DMS114 treated with DMSO at 0.1 percent for 48 hours (cell line): ENCODE measurements around the gene ENKD1.

ENCODE experiments used
- DNase-seq: peaks from one replicate; lab custom pipeline; 2025; ENCODE audit not compliant: unreplicated experiment; lab: John Stamatoyannopoulos, UW

The ENKD1 gene

DNA sequence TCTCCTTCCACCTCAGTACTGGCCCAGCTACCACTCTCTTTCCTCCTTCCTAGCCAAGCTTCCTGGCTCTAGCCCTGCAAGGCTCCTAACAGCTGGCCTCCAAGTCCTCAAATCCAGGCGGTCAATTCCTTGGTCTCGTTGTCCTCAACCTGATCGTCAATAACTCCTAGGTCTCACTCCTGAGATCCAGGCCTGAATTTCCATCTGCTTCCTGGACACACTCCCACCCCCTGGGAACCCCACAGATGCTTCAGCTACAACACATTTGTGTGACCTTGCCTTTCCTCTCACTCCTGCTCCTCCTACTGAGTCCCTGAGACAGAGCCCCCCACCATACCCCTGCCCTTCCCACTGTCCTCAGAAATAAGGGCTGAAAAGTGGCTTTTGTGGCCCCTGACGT is 2.3 kb downstream of the ENKD1 start:
- no peak for DNase-seq

DNA sequence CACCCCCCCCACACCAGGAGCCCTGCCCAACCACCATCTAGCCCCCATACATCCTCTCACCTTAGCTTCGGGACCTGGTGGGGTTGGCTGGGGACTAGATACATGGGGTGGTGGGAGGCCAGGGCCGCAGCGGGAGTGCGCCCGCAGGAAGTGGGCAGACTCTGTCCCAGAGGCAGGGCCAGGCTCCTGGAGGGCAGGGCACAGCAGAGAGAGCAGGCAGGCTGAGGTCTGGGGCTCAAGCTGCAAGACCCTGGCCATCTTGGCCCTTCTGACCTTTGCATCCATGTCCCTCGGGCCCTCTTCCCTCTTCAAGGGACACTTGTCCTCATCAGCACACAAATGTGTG is 2.7 kb downstream of the ENKD1 start:
- no peak for DNase-seq

DNA sequence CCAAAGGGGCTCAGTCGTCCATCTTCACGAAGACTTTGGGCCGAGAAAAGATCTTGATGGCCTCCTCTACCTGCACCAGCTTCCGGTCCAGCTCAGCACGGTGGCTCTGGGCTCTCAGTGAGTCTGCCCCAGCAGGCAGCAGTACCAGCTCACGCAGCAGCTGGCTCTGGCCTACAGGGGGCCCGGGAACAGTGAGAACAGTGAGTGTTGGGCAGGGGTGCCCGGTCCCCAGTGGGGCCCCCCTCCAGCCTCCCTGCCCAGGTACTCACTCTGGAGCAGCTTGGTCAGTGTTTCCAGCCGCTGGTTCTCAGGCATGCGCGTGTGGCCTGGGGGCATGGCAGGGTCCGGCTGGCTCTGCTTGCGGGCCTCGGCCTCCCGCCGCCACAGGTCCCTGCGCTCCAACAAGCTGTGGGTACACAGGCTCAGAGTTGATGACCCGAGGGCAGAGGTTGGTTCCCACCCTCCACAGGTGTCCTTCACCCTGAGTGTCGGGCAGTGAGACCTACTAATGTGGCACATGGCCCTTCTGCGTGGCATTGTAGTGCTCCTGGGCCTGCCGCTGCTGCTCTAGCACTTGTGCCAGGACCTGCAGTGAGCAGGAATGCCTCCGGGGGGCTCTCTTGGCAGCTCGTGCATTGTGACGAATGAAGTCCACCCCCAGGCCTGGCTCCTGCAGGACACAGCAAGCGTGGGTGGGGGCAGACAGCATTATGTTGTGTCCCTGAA is 3.2 kb downstream of the ENKD1 start:
- DNase-seq = no peak

DNA sequence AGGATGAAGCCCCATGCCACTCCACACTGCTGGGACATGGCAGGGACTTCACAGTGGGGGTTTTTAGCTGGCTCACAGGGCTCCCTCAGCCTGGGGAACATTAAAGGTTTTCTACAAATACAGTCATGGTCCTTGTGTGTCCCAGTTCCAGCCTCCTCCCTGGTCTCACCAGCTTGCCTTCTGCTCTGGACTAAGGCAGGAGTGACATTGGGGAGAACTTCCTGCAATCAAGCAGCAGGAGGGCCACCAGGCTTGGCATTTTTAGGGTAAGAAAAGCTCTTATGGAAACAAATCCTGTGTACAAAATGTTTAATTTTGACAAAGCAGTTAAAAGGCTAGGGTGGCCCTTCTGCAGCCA is 3.9 kb downstream of the ENKD1 start:
- no peak for DNase-seq

DNA sequence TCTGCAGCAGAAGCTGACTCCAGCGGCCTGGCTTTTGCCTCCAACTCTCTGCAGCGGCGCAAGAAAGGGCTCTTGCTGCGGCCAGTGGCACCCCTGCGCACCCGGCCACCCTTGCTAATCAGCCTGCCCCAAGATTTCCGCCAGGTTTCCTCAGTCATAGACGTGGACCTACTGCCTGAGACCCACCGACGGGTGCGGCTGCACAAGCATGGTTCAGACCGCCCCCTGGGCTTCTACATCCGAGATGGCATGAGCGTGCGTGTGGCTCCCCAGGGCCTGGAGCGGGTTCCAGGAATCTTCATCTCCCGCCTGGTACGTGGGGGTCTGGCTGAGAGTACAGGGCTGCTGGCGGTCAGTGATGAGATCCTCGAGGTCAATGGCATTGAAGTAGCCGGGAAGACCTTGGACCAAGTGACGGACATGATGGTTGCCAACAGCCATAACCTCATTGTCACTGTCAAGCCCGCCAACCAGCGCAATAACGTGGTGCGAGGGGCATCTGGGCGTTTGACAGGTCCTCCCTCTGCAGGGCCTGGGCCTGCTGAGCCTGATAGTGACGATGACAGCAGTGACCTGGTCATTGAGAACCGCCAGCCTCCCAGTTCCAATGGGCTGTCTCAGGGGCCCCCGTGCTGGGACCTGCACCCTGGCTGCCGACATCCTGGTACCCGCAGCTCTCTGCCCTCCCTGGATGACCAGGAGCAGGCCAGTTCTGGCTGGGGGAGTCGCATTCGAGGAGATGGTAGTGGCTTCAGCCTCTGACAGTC is 4.5 kb downstream of the ENKD1 start:
- DNase-seq = no peak

DNA sequence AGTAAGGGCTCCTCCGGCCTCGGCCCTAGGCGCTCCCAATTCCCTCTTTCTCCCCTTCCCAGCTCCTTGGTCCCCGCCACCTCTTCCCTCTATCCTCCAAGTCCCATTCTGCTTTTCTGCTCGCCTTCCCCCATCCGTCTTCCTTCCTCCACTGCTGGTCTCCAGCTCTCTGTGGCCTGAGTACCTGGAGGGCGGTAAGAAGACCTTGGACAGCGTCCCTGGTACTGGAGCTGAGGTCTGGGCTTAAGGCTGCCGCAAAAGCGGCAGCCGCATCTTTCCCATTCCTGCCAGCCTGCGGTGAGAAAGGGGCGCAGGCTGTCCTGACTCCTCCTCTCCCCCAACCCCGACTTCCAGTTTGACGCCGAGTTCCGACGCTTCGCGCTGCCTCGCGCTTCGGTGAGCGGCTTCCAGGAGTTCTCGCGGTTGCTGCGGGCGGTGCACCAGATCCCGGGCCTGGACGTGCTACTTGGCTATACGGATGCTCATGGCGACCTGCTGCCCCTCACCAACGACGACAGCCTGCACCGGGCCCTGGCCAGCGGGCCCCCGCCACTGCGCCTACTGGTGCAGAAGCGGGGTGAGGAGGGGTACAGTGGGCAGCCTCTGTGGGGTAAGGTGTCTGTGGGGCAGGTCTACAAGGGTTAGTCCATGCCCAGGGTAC is 5.3 kb downstream of the ENKD1 start:
- DNase-seq = peak; percentile 32

DNA sequence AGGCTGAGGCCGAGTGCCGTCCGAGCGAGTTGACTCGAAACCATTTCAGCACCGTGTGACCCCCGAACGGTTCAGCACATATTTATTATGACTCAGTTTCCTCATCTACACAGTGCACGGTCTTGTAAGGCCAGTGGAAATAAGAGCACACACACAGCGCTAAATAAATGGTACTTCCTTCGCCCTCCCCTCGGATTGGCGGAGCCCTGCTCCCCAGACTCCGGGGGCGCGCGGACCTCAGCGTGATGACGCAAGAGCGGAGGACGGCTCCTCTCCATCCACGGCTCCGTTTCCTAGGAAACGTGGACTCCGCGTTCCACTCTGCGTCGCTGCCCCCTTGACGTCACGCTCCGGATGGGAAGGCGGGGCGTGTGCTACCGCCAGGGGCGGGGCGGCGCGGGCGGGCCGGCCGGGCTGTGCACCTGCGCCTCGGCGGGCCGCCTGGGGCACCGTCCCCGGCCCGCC is 6.0 kb downstream of the ENKD1 start, which contains the start of gene PARD6A:
TSS of gene PARD6A (plus strand) at position 397 of the 465 bp plus-strand sequence. CDS start 79 bp downstream, outside the sequence.
- peak; percentile 96 for DNase-seq

DNA sequence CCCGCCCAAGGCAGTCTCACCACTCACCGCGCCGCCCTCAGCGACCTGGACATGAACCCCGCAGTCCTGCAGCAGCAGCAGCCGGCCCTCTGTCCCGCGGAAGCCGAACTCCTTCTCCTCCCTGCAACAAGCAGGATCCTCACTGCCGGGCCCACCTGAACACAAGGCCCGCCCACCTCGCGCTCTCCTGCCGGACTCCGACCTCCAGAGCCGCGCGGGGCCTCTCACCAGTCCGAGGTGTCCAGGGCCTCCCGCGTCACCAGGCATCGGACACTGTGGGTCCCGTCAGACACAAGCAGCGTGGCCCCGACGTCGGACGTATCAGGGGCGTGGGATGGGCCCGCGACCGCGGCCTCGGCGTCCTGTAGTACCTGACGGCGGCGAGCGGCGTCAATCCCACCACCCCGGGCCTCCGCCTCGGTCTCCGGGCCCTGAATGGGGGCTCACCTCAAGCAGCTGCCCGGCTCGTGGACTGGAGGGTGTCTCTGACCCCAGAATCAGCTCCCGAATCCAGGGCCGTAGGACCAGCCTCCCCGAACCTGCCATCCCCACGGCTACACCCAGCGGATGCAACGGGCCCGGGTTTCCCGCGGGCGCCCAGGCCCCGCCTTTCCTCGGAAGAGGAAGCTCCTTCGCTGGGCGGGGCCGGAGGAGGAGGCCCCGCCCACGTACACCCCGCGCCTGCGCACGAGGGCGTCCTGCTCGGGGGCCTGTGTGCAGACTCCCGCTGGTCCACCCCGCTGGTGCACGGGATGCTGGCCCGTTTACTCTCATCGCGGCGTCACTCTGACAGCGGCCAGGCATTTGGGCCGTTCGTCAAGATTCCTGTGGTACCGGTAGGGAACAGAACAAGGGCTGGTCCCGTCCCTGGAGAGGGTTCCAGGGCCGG is 6.6 kb downstream of the ENKD1 start, which contains the start of gene ACD:
TSS of gene ACD (minus strand) at position 586 of the 889 bp plus-strand sequence. CDS start at position 546, 40 bp downstream.
- DNase-seq = peak; percentile 81

DNA sequence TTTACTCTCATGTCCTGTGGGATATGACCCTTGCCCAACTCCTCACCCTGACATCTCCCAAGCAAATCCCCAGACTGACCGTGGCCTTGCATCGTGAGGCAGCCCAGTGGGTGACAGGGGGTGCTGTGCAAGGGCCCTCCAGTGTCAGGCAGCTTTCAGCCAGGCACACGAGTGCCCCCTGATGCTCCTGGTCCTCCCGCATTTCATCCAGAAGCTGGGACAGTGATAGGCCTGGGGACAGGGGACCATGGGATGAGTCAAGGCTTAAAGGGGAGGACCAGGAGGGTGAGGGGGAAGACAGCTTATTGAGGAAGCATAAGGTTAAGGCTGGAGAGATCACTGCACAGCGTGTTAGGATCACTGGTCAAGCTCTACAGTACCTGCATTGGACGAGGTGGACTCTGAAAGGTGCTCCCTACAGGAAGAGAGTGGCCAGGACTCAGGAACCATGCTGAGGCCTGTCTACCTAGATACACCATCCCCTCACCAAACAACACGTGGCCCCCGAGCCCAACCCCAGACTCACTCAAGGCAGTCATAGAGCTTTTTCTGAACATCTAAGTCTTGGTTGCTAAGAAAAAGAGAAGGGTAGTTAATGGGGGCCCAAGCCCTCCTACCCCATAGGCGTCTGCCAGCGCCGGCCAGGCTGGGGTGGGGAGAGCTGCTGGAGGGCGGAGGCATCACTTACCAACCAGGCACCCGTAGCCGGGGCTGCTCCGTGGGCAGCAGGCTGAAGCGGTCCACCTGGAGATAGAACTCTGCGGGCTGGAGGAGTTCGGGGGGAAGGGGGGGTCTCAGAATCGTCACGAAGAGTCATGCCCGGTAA is 7.5 kb downstream of the ENKD1 start:
- DNase-seq = no peak

DNA sequence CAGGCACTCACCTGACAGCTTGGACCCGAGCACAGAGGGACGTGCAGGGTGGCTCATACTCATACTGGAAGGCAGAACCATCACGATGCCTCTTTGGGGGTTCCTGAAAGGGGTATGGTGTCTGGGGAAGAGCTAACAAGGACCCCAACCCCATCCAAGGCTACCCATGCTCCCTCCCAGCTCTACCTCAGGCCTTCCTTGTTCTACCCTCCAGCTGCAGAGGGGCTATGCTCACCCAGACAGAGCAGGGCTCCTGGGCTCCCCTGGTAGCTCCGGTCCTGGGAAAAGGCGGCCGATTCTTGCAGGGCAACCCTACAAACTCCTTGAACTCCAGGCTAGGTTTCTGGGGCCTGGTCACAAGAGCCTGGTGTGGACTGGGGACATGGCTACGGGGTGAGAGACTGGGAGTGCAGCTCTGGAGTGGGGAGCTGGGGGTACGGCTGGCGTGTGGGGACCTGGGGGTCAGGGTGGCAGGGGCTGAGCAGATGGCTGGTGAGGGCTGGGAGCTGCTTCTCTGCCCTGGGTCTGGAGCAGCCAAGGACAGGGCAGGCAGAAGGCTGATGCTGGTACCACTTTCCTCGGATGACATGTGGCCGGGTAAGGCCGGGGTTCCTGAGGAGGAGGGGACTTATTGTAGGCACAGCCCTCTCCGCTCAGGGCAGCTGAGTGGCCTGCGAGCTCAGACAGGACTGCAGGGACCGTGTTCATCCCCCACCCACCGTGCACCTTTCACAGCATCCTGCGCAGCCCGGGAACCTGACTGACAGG is 8.6 kb downstream of the ENKD1 start:
- no peak for DNase-seq

DNA sequence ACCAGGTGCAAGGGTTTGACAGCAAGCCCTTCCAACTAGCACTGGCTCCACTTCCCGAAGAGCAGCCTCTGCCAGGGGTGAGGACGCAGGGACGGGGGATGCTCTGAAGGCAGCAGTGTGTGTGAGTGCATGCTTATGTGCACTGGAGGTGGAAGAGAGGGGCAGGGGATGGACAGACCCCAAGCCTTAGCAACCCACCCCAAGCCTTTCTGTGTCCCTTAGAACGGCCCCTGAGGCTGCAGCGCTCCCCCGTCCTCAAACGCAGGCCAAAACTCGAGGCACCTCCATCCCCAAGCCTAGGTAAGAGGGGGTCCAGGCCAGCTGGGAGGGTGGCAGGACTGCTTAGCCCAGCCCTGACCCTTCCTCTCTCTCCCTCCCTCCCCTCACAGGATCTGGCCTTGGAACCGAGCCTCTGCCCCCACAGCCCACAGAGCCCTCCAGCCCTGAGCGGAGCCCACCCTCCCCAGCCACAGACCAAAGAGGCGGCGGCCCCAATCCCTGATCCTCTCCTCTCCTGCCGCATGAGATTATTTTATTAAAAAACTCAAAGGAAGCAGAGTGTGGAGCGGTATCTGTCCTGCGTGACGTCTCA is 9.4 kb downstream of the ENKD1 start:
- no peak for DNase-seq

DNA sequence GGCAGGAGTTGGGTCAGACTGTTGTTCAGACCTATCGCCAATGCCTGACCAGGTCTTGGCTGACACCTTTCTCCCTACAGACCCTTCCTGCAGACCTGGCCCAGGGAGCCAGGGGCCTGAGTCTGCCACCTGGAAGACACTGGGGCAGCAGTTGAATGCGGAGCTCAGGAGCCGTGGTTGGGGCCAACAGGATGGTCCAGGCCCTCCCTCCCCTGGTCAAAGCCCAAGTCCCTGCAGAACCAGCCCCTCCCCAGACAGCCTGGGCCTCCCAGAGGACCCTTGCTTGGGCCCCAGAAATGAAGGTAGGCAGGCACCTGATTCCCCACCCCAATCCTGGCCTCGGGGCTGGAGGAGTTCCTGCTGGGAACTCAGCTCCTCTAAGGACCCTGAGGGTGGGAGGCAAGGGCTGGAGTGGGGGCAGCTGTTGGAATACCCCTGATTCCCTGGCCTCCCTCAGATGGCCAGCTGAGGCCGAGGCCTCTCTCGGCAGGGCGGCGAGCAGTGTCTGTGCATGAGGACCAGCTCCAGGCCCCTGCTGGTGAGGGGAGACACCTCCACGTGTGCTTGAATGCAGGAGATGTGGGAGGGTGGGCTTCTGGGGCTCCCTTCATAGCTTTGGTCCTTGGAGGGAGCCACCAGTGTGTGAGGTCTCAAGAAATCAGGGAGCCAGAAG is 10.1 kb downstream of the ENKD1 start:
- no peak for DNase-seq

DNA sequence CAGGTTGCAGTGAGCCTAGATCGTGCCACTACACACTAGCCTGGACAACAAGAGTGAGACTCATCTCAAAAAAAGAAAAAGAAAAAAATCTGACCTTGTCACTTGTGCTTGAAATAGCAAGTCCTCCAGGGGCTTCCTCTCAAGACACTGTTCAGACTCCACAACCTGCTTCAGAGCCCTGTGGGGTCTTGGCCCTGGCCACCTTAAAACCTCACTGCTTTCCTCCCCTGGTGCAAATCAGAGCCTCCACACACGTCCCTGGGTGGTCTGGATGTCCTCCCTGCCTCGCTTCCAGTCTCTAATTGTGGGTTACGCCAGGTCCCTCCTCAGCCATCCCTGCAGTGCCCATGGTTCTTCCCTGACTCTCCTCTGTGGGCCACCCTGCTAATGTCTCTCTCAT is 11.2 kb downstream of the ENKD1 start:
- no peak for DNase-seq

DNA sequence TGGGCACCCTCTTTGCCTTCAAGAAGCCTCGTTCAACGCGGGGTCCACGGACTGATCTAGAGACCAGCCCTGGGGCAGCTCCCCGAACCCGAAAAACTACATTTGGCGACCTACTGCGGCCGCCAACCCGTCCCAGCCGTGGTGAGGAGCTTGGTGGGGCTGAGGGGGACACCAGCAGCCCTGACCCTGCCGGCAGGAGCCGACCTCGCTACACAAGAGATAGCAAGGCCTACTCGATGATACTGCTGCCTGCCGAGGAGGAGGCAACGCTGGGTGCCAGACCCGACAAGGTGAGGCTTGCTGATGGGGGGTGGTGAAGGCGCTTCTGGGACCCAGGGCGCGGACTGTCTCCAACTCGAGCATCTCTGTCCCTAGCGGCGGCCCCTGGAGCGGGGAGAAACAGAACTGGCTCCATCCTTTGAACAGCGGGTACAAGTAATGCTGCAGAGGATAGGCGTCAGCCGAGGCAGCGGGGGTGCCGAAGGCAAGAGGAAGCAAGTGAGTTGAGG is 12.1 kb downstream of the ENKD1 start:
- no peak for DNase-seq

DNA sequence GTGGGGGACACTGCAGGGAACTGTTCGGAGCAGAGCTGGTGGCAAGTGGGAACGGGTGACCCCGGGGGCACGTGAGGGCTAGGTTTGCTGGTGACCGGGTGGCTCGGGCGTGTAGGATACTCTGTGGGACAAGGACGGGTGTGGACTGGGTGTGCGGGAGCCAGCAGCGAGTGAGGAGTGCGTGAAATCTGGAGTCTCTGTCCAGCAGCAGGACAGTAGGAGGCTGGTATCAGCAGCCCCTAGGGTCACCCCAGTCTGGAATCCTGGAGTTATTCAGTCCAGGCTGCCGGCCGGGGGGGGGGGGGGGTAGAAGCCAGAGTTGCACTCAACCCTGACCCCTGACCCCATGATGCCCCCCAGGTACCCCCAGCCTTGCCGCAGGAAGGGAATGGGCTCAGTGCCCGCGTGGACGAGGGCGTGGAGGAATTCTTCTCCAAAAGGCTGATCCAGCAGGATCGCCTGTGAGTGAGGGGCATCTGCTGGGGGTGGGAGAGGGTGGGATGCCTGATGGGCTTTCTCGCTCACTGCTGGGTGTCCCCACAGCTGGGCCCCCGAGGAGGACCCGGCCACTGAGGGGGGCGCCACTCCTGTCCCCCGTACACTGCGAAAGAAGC is 12.7 kb downstream of the ENKD1 start:
- DNase-seq = no peak

DNA sequence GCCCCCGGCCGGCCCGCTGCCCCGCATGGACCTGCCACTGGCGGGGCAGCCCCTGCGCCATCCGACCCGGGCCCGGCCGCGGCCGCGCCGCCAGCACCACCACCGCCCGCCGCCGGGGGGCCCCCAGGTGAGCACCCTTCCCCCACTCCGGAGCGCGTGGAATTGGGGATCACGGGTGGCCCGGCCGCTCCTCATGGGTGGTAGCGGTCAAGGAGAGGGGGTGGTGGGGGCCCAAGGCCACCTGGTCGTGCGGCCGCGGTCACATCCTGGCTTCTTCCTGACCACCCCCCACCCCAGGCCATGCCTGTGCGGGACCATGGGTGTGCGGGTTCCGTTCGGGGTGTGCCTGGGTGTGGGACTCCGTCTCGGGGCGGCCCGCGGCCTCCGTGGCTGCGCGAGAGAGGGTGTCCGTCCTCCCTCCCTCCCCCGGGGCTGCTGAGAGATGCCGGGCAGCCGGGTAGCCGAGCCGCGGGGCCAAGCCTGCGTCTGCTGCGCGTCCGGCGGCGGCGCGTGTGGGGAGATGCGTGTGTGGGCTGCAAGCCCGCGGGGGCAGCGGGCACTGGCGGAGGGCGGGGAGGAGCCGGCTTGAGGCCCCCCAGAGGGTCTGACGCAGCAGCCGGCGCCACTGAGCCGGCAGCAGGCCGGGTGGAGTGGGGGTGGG is 13.3 kb downstream of the ENKD1 start:
- no peak for DNase-seq

DNA sequence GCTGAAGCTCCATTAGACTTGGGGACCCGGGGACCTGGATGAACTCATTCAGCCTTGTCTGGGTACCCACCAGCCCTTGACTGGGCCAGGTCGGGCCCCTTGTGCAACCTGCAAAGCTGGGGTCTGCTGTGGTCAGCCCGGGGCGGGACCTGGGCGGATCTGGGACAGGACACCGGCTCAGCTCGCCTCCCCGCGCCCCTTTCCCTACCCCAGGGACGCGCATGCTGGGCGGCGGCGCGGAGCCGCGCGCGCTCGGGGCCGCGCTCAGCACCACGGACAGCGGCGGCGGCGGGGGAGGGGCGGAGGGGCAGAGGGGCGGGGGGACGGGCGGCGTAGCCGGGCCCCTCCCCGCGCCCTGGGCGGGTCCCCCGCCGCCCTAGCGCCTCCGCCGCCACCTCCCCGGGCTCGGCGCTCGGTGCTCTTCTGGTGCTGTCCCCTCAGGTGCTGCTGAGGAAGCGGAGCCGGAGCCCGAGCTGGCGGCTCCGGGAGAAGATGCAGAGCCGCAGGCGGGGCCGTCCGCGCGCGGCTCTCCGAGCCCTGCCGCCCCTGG is 13.9 kb downstream of the ENKD1 start:
- DNase-seq = no peak
